ENCODE measurements around the gene PGR.

Gene PGR

GRCh38 chr11:101010899-101011298 lies 118.7 kb downstream of the PGR start:
- no peak for TF ChIP-seq CREB1 (IDR thresholded peaks at IDR 0.05; ENCODE audit: low read depth)
- no peak for TF ChIP-seq EP300 (IDR thresholded peaks at IDR 0.05; ENCODE audit: borderline replicate concordance)
- no peak for TF ChIP-seq RAD21 (IDR thresholded peaks at IDR 0.05; ENCODE audit: low read depth)
- no peak for TF ChIP-seq REST (IDR thresholded peaks at IDR 0.05; ENCODE audit: low read depth)
- TF ChIP-seq TEAD4 (IDR thresholded peaks at IDR 0.05), result no peak
- no peak for TF ChIP-seq FOXM1 (IDR thresholded peaks at IDR 0.05; ENCODE audit: borderline replicate concordance, low read depth)
- no peak for TF ChIP-seq USF1 (IDR thresholded peaks at IDR 0.05)
- no peak for TF ChIP-seq NFIC (IDR thresholded peaks at IDR 0.05)
- TF ChIP-seq EGR1 (IDR thresholded peaks at IDR 0.05), result no peak
- TF ChIP-seq TAF1 (IDR thresholded peaks at IDR 0.05; ENCODE audit: low read depth), result no peak
- no peak for TF ChIP-seq MAX (IDR thresholded peaks at IDR 0.05)
- no peak for TF ChIP-seq CEBPB (IDR thresholded peaks at IDR 0.05)
- TF ChIP-seq YY1 (IDR thresholded peaks at IDR 0.05; ENCODE audit: low read depth), result no peak
- no peak for TF ChIP-seq ZBTB7A (IDR thresholded peaks at IDR 0.05; ENCODE audit: low read depth)
- no peak for TF ChIP-seq TCF12 (IDR thresholded peaks at IDR 0.05; ENCODE audit: low read depth)

- TF ChIP-seq REST (IDR thresholded peaks at IDR 0.05; ENCODE audit: low read depth), result no peak
- no peak for TF ChIP-seq NFIC (IDR thresholded peaks at IDR 0.05)
These were observed 119.9 kb downstream of the PGR start for GRCh38 chr11:101009690-101010055.

- no peak for TF ChIP-seq YY1 (IDR thresholded peaks at IDR 0.05; ENCODE audit: low read depth)
- TF ChIP-seq NFIC (IDR thresholded peaks at IDR 0.05), result no peak
- no peak for TF ChIP-seq TAF1 (IDR thresholded peaks at IDR 0.05; ENCODE audit: low read depth)
- no peak for TF ChIP-seq MAX (IDR thresholded peaks at IDR 0.05)
- TF ChIP-seq CREB1 (IDR thresholded peaks at IDR 0.05; ENCODE audit: low read depth), result no peak
These were observed 120.5 kb downstream of the PGR start for GRCh38 chr11:101008961-101009689.

GRCh38 chr11:101003468-101003867 lies 126.1 kb downstream of the PGR start:
- TF ChIP-seq YY1 (IDR thresholded peaks at IDR 0.05; ENCODE audit: low read depth) (no peak), REST (IDR thresholded peaks at IDR 0.05; ENCODE audit: low read depth) (no peak), RAD21 (IDR thresholded peaks at IDR 0.05; ENCODE audit: low read depth) (no peak), TCF12 (IDR thresholded peaks at IDR 0.05; ENCODE audit: low read depth) (no peak), NFIC (IDR thresholded peaks at IDR 0.05) (no peak), TAF1 (IDR thresholded peaks at IDR 0.05; ENCODE audit: low read depth) (no peak), MAX (IDR thresholded peaks at IDR 0.05) (no peak), ZBTB7A (IDR thresholded peaks at IDR 0.05; ENCODE audit: low read depth) (no peak), CEBPB (IDR thresholded peaks at IDR 0.05) (no peak), EGR1 (IDR thresholded peaks at IDR 0.05) (no peak), EP300 (IDR thresholded peaks at IDR 0.05; ENCODE audit: borderline replicate concordance) (no peak), TEAD4 (IDR thresholded peaks at IDR 0.05) (no peak), CREB1 (IDR thresholded peaks at IDR 0.05; ENCODE audit: low read depth) (no peak), USF1 (IDR thresholded peaks at IDR 0.05) (no peak)

All from Ishikawa (cell line).